ELF-1 (cell line): ENCODE results near the gene SPOCK2.
A peak's percentile ranks its signal among the peaks of the same experiment; 100 is the strongest.

Experiments
- DNase-seq: peaks from one replicate; pipeline ENCODE4 v3.0.0-alpha.2; 2016; ENCODE audit warnings: low read depth, low spot score

The SPOCK2 gene

GRCh38 chr10:72058347-72058898, 29.9 kb downstream of the SPOCK2 start:
- no peak for DNase-seq

- no peak for DNase-seq
These were observed 31.2 kb downstream of the SPOCK2 start for GRCh38 chr10:72056932-72057751.

- no peak for DNase-seq
These were observed 32.2 kb downstream of the SPOCK2 start for GRCh38 chr10:72056113-72056512.

GRCh38 chr10:72053690-72054089, 34.7 kb downstream of the SPOCK2 start:
- DNase-seq = no peak

- no peak for DNase-seq
These were observed 37.5 kb downstream of the SPOCK2 start for GRCh38 chr10:72050873-72051272.

GRCh38 chr10:72049969-72050781, 38.2 kb downstream of the SPOCK2 start:
- DNase-seq = peak; percentile 58

- no peak for DNase-seq
These were observed 38.9 kb downstream of the SPOCK2 start for GRCh38 chr10:72049472-72049871.

GRCh38 chr10:72048450-72049124, 39.8 kb downstream of the SPOCK2 start:
- DNase-seq = peak; percentile 96

GRCh38 chr10:72045586-72045985, 42.8 kb downstream of the SPOCK2 start:
- DNase-seq = no peak

GRCh38 chr10:72044417-72045041, 43.8 kb downstream of the SPOCK2 start:
- peak; percentile 62 for DNase-seq

GRCh38 chr10:72043016-72043834, 45.1 kb downstream of the SPOCK2 start:
- DNase-seq = peak; percentile 56

GRCh38 chr10:72041491-72041890, 46.9 kb downstream of the SPOCK2 start:
- DNase-seq = no peak

GRCh38 chr10:72039377-72039776, 49.0 kb downstream of the SPOCK2 start:
- DNase-seq = no peak

- DNase-seq = peak; percentile 76
These were observed 49.8 kb downstream of the SPOCK2 start for GRCh38 chr10:72038458-72039001.

GRCh38 chr10:72037811-72038210, 50.5 kb downstream of the SPOCK2 start:
- peak; percentile 67 for DNase-seq

- DNase-seq = peak; percentile 43
These were observed 51.1 kb downstream of the SPOCK2 start for GRCh38 chr10:72037266-72037665.

GRCh38 chr10:72035252-72035887, 53.0 kb downstream of the SPOCK2 start:
- no peak for DNase-seq

GRCh38 chr10:72034761-72035160, 53.6 kb downstream of the SPOCK2 start:
- DNase-seq = no peak

GRCh38 chr10:72034040-72034499, 54.3 kb downstream of the SPOCK2 start:
- DNase-seq = no peak
